Cerebellar nuclear complex (tissue), 1 donor: ENCODE results near the gene RPS8.
"Not testable (repeated sequence)": the region's sequence is repeated elsewhere in the genome, so short reads cannot be mapped to it uniquely, and the experiment has no call there.

ENCODE experiments used
- DNase-seq, 2 experiments: peaks; one replicate each; lab custom pipeline; 2025; lab: John Stamatoyannopoulos, UW

The RPS8 gene

DNA sequence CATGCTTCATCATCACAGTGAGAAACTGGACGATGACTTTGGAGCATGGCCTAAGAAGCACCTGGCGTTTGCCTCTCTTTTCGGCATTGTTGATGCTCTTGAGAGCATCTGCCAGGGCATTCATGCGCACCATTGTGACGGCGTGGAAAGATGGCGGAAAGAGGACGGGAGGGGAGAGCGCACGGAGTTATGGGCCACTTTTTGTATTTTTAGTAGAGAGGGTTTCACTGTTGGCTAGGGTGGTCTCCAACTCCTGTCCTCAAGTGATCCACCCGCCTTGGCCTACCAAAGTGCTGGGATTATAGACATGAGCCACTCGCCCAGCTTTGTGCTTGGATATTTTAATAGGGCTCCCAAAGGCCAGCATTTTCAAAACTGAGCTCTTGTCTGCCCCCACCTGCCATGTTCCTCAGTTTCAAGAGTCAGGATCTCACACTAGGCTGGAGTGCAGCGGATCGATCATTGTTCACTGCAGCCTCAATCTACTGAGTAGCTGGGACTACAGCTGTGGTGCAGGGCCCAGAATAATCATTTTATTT lies 5.3 kb downstream of the RPS8 start:
- no peak for DNase-seq

DNA sequence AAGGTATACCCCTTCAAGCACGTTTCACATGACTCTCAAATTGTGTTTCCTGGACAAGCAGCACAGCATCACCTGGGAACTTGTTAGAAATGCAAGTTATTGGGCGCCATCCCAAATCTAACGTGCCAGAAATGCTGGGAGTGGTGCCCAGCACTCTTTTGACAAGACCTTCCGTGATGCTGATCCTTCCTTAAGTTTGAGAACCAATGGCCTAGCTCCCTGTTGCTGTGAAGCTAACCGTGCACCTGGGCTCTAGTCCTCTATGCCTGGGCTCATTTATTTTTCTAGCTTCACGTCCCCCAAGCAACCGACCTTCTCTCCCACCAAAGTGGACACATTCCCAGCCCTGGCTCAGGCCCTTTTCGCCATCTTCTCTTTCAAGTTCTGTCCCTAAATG lies 8.4 kb downstream of the RPS8 start:
- no peak for DNase-seq

DNA sequence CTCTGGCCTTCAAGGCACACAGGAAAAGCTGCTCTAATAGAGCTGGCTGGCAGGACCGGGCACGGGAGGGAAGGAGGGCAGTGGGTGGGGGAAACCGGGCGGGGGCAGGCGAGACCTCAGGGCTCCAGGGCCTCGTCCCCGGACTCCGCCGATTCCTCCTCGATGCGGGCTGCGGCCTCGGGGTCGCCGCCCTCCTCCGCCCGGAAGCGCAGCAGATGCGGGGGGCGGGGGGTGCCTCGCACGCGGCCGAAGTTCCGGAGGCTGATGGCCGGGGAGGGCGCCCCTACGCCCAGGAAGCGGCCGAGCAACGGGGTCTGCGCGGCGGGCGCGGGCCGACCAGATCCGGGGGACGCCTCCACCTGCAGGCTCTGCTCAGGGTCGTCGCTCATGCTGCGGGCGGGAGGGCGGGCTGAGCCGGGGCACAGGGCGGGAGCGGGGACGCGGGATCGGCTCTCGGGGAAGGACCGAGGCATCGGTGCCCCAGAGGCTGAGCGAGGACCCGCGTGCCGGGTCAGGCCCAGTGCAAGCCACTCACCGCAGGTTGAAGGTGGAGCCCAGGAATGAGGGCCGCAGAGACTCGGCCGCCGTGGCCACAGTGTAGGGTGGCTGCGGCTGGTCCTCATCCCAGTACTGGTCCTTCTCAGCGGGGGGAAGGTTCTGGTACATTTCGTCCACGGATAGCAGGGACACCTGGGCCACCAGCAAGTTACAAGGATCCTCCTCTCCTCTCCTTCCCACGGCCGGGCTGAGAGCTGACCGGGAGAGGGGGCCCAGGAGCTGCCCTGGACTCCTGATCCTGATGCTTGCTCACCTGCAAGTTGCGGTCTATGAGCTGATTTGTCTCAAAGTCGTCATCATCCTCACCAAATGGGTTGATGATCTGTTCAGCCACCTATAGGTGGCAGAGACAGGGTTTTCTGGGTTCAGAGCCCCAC lies 9.0 kb downstream of the RPS8 start:
- DNase-seq, result no peak

DNA sequence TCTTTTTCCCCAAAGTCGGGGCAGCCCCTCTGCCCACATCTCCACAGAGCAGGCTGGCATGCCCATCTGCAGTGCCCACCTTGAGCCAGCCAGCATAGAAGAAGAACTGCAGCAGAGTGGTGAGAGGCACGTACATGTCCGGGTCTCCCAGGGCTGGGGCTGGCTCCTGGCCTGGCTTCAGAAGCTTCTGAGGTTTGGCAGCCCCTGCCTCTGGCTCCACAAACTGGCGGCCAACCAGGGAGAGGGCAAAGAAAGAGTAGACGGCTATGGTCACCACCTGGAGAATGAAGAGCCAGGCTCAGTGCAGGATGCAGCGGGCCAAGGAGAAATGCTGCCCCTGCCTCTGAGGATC lies 9.7 kb downstream of the RPS8 start:
- no peak for DNase-seq

DNA sequence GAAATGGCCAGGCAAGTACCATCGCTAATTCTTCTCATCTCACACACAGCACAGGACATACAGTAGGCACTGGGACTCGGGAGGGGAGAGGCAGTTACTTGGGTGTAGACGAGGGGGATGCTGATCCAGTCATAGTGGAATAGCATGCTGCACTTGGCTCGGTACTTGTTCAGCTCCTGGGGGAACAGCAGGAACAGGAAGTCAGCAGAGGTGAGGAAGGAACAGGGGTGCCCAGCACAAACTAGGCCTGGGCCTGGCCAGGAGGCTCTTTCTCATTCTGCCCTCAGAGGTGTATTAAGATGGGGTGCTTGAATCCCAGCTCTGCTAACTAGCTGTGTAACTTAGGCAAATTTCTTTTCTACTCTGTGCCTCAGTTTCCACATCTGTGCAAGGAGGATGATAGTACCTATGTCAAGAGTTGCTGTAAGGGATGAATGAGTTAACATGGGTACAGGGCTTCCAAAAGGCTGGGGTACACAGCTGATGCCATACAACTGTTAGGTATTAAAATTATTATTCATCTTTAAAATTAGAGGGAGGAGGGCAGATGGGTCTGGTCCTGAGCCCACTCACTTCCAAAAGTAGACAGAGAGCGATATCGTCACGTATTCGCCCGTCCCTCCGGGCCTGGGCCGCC lies 10.3 kb downstream of the RPS8 start:
- DNase-seq, result no peak

DNA sequence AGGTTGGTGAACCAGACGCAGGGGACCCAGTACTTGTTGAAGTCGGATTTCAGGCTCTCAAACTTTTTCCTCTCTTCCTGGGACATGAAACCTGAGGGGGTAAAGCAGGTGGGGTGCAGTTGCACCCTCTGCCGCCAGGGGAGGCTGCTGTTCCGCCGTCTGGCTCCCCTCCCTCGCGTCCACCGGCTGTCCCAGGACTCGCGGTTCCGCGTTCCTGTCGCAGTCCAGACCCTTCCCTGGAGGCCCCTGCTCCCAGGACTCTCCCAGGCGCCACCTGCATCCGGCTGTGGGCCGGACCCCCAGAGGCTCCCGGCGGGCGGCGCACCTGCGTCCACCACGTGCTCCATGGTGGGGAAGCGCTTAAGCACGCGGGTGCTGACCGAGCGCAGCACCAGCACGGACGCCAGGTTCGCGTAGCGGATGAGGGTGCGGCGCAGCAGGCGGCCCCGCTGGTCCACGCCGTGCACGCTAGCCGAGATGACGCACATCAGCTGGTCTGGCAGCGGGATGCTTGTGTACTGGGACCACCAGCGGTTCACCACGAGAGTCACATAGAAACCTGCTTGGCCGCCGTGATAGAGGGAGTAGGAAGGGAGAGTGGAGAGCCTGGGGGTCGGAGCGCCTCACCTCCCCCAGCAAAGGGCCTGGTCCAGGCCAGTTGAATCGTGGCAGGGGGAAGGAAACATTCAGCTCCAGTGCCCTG lies 10.9 kb downstream of the RPS8 start:
- no peak for DNase-seq

DNA sequence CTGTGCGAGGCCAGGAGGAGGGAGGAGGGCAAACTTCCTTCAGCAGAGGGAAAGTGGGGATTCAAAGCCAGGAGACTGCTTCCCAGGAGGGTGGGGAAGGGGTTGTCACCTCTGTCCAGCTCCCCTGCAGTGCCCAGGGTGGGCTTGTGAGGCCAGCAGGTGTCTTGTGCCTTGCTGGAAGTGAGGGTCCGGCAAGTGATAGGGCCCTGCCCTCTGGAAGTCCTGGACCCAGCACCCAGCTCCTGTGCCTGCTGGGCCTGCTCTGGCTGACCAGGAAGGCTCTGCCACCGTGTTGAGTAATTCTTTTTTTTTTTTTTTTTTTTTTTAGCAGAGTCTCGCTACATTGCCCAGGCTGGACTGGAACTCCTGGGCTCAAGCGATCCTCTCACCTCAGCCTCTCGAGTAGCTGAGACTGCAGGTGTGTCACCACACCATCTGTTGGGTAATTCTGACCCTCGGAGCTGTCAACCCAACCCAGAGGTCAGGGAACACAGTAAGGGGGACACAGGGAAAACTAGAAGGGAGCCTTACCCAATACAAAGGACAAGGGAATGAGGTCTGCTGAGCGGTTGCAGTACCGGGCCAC lies 11.6 kb downstream of the RPS8 start:
- no peak for DNase-seq

DNA sequence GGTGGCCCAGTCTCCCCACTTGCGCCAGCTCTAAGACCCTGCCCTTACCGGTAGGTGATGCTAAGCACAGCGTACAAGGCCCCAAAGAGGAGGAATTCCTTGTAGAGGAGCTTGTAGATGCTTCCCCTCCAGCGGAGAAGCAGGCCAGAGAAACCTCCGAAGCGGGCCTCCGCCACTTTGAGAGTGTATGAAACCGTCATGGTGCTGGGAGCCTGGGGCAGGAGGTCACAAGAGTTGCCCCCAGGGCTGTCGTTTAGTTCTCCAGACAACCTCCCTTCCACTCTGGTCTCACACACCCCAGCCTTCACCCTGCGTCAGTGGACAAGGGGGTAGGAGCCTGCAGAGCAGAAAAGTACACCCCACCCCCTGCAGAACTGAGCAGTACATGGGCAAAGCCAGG lies 12.2 kb downstream of the RPS8 start:
- no peak for DNase-seq

DNA sequence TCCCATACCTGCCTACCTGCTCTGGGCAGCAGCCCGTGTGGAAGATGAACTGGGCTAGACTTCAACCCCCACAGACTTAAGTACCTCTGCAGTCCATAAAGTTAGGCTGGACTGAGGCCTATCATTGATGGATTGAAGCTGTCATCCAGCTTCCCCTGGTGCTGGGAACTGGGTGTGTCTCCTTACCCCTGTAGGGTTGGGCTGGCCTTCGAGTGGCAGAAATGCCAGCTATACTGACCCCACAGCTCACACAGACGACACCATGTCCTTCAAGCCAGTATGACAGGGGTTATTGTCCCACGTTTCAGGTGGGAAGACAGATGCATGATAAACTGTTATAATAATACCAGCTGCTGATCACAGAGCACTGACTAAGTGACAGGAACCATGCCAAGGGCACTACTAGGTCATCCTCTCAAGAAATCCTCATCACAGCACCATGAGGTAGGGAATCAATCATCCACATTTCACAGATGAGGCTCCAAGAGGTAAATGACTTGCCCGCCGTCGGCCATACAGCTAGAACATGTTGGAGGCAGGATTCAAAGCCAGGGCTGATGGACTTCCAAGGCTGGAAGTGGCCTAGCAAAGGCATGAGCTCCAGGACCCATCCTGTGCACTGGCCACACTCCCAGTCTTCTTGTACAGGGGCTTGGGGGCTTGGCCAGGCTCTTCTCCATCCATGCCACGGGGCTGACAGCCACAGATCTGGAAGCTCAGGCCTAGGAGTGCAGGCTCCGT lies 12.9 kb downstream of the RPS8 start, which contains the start of gene BEST4:
Gene BEST4 (minus strand): TSS at position 51 of the 741 bp plus-strand sequence. CDS start 465 bp downstream, outside the sequence.
- DNase-seq, result no peak

DNA sequence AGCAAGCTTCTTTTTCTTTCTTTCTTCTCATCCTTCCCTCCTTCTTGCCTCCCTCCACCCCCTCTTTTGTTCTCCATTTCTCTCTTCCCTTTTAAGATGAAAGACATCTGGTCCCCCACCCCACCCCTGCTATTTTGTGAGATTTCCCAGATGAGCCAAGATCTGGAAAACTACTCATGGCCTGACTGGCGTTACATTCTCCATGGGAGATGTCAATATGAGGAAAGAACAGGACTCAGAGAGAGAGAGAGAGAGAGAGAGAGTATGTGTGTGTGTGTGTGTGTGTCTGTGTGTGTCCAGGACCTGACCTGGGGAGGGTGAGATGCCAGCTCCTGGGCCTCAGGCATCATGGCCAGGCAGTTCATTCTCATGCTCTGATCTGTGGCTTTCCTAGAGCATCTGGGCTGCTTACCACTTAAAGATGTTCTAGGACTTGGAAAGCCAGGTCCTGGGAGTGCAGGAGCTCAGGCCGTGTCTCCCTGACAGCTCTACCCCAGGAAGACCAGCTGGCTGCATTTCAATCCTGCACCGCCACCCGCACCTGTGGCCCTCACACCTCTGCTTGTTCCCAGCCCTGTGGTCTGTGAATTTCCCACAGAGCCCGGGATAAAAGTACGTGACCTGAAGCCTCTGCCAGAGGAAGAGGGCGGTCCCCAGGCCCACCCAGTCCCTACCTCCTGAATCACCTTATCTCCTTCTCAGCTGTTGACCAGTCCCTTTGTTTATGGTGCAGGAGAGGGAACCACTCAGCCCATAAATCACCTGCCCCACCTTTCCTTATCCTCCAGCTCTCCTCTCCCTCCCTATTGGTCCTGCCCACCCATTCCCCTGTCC lies 15.8 kb downstream of the RPS8 start:
- no peak for DNase-seq

DNA sequence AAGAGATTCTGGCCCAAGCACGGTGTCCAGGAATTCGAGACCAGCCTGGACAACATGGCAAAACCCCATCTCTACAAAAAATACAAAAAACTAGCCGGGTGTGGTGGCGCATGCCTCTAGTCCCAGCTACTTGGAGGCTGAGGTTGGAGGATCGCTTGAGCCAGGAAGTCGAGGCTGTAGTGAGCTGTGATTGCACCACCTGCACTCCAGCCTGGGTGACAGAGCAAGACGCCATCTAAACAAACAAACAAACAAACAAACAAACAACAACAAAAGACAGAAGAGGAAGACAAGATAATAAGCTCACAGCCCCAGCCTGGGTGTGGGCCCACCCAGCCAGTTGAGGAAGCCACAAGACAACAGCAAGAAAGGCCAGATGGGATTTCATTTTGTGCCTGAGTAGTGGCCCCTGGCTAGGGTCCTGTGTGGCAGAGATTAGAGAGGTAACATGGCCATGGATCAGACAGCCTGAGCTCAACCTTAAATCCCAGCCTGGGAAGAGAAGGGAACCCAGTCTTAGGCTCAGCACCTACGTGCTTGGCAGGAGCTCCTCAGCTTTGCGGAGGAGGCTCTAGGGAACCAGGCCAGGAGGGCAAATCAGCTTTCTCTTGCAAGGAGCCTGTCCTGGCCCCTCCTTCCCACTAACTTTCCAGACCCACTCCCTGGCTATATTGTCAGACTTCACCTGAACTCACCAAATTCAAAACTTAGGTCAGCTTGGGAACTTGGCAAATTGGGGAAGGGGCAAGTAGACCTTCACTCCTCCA lies 17.6 kb downstream of the RPS8 start:
- DNase-seq, result no peak

DNA sequence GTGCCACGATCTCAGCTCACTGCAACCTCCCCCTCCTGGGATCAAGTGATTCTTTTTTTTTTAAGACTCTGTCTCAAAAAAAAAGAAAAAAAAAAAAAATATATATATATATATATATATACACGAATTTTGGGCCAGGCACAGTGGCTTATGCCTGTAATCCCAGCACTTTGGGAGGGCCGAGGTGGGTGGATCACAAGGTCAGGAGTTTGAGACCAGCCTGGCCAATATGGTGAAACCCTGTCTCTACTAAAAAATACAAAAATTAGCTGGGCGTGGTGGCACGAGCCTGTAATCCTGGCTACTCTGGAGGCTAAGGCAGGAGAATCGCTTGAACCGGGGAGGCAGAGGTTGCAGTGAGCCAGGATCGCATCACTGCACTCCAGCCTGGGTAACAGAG lies 22.5 kb downstream of the RPS8 start:
- not testable (repeated sequence) for DNase-seq

DNA sequence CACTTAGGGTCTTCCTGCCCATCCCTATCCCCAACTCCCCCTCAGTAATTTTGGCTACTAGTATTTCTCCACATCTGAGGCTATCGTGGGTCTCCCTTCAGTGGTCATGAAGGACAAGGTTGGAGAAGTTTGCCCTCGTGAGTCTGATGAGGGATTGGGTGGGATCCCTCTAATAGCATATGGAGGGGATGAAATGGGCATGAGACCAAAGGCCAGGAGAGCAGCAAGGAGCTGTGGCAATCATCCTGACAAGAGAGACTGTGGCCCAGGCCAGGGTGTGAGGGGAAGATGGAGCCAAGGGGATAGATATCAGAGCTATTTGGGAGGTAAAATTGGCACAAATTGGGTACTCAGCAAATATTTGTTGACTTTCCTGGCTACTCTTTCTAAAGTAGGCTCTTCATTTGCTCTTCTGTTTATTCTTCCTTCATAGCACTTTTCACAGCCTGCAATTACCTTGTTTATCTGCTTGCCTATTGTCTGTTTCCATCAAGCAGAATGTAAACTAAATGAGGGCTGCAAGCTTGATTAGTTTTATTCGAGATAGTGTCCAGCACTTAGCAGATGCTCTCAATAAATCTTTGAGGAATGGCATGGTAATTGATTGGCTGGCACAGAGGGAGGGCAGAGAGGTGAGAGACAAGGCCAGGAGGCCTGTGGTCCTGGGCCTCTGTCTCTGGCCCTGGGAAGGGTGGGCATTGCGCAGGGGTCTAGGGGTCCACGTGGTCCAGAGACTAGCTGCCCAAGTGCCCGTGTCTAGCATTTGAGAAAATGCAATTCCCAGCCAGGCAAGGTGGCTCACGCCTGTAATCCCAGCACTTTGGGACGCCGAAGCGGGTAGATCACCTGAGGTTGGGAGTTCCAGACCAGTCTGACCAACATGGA lies 23.4 kb downstream of the RPS8 start:
- DNase-seq, result no peak

DNA sequence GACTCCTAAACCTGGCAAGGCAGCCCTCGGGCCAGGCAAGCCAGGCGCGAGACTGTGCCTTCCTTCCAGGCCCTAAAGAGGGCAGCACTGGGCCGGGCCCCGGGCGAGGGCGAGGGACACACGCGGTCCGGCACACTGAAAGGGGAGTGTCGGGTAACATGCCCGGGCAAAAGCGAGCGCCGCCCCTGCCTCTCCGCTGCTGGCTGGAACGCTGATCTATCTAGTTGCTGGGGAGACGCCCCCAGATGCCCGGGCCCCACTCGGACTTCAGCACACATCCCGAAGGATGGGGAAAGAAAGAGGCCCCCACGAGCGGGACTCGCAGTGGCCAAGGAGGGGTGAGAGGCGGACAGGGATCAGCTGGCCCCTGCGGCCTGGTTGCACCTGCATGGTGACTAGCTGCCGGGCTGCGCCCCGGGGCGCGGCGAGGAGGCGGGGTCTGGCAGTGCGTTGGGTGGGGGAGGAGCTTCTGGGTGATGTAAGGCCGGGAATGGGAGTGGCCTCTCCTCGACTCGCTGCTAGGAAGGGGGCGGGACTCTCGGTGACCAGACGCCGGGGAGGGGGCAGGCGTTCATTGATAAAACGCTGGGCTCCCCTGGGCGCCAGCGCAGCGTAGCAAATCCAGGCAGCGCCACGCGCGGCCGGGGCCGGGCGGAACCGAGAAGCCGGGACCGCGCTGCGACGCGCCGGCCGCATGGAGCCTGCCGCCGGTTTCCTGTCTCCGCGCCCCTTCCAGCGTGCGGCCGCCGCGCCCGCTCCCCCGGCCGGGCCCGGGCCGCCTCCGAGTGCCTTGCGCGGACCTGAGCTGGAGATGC lies 24.6 kb downstream of the RPS8 start, which contains the start of gene PLK3:
Gene PLK3 (plus strand): TSS at position 608 of the 815 bp plus-strand sequence. CDS start 87 bp downstream, at position 695.
- DNase-seq, result peak; percentile 94 to 95

DNA sequence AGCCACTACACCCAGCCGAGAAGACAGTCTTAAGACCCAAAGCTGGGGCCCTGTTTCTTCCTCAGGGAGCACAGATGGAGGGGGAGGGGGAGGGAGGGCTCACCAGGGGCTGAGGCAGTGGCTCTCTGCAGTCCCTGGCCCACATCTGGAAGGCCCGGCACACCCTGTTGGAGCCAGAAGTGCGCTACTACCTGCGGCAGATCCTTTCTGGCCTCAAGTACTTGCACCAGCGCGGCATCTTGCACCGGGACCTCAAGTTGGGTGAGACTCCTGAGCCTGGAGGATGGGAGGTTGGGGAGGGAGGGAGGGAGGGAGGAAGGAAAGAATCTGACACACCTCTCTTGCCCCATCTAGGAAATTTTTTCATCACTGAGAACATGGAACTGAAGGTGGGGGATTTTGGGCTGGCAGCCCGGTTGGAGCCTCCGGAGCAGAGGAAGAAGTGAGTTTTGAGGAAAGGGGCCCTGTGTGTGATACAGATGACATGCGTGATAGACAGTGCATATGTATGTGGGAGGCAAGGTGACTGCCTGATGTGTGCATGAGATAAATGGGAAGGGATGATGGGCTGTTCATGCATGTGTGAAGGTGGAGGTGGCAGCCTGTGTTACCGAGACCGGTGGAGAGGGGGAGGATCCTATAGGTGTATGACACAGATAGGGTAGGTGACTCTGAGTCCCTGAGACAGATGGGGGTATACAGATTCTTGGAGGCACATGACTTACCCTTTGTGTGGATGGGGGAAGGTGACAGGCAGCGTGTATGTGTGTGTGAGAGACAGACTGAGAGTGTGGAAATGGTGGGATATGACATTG lies 26.4 kb downstream of the RPS8 start:
- DNase-seq, result no peak

DNA sequence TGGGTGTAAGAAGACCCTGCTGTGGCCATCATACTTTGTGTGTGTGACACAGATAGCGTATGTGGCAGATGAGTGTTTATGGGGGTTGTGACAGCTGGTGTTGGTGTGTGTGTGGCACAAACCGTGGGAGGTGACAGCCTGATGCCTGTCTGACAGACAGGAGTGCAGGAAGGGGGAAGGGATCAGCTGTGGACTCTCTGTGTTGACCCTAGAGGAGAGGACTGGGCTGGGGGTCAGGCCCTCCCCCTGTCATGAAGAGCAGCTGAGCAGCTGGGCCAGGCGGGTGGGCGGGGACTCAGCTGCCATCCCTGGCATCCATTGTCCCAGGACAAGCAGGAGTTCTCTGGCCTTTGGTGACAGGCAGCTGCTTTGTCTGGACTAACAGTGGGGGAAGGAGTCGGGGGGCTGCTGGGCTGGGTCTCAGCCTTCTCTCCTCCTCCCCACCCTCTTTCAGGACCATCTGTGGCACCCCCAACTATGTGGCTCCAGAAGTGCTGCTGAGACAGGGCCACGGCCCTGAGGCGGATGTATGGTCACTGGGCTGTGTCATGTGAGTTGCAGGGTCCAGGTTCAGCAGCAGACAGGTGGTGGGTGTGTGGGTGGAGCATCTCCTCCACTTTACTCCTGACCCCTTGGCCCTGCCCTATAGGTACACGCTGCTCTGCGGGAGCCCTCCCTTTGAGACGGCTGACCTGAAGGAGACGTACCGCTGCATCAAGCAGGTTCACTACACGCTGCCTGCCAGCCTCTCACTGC lies 27.1 kb downstream of the RPS8 start:
- no peak for DNase-seq
